Stimulated activated CD8-positive, alpha-beta memory T cell treated with anti-CD3 and anti-CD28 coated beads, Interleukin-12 subunit alpha, Interleukin-12 subunit beta, amount 100 ng/mL, for 24 hours (primary cell): ENCODE measurements around the gene TRMU.

Experiments
- DNase-seq: peaks from one replicate; pipeline ENCODE4 v3.0.0-alpha.2; 2020; ENCODE audit errors: extremely low read depth

Gene TRMU

DNA sequence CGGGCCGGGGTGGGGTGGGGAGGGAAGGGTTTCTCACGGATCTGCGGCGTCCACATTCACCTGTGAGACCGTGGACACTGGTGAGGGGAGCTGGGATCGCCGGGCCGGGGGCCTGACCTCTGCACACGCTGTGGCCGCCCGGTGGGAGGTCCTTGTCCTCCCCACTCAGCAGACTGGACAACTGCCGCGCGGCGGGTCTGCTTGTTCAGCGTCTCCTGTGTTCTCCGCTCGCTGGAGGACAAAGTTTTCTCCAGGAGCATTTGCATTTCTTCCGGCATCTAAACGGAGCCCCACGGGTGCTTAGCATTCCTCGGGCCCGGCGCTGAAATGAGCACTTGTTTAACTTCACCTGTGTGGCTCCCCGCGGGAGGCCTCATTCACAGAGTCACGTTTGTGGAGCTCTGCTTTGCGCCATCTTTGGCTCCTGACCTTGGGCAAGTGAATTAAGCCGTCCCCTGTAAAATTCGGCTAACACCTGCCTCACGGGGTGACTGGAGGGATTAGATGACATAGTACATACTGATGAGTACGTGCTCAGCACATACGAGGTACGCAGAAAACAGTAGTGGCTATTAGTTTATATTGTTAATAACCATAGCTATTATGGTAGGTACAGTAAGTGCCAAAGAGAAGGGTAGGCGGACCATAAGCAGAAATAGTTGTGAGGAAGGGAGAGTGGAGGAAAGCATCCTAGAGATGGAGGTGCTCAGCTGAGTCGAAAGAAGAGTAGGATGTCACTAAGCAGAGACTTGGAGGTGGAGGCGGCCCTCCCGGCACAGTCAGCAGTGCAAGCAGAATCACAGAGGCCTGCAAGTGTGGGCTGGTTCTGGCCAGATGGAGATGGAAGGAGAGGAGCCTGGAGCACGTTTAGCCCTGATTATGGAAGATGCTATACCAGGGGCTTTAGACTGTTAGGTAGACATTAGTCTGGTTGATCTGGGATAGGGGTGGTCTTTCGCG is 885 bp downstream of the TRMU start:
- DNase-seq: no peak

DNA sequence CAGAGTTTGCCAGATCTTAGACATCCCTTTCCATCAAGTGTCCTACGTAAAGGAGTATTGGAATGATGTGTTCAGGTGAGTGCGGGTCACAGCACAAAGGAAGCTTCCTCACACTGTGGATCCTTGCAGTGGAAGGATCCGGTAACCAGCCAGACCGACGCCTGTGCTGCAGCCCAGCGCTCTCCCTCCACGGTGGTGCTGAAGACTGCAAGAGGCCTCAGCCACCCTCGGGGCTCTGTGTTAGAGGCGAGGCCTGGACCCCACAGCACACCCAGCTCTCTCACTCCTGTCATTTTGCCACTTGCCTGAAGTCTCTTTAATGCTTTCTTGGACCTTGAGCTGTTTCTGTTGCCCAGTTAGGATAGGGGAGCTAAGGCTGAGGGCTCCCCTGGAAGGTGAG is 2.4 kb downstream of the TRMU start:
- no peak for DNase-seq

DNA sequence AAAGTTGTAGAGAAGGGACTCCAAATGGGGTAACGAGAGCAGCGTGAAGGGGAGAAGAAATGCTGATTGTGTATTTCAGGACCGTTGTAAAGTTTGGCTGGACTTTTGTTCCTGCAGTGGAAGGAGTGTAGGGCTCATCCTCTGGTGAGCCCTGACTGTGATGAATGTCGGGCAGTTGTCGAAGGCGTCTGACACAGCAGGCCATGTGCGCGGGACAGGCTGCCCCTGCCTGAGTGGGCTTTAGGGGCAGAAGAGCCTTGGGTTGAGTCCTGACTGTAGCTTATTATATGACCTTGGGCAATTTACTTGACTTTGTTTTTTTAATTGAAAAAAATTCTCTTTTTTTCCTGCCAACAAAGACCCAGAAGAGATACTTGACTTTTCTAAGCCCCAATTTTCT is 3.1 kb downstream of the TRMU start:
- no peak for DNase-seq

DNA sequence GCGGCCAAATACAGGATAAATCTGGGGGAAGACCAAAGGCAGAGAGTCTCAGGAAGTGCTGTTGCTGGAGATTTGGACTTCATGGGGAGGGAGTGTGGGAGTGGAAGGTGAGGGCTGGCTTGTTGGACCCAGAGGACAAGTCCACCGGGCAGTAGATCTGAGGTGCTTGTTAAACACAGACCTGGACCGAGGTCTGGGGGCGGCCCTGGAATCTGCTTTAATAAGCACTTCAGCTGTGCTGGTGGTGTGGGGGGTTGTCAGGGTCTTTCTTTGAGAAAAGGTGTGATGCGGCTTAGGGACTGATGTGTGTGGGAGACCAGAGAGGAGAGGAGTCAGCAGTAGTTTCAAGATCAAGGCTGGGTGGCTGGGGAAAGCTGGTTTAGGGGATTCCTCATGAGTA is 4.4 kb downstream of the TRMU start:
- DNase-seq: no peak

DNA sequence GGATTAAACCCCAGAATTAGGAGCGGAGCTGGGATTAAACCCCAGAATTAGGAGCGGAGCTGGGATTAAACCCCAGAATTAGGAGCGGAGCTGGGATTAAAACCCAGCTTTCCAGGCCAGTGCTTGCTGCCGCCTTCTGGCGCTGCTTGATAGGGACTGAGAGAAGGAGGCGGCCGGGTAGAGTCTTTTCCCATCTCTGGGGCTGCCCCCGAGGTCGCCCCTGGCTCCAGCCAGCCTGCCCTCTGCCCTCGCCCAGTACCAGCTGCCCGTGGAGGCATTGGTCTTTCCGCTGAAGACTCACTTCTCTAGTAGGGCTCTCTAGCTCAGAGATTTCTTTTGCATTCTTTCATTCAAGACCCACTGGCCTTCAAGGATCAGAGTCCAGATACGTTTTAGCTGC is 5.2 kb downstream of the TRMU start:
- no peak for DNase-seq

DNA sequence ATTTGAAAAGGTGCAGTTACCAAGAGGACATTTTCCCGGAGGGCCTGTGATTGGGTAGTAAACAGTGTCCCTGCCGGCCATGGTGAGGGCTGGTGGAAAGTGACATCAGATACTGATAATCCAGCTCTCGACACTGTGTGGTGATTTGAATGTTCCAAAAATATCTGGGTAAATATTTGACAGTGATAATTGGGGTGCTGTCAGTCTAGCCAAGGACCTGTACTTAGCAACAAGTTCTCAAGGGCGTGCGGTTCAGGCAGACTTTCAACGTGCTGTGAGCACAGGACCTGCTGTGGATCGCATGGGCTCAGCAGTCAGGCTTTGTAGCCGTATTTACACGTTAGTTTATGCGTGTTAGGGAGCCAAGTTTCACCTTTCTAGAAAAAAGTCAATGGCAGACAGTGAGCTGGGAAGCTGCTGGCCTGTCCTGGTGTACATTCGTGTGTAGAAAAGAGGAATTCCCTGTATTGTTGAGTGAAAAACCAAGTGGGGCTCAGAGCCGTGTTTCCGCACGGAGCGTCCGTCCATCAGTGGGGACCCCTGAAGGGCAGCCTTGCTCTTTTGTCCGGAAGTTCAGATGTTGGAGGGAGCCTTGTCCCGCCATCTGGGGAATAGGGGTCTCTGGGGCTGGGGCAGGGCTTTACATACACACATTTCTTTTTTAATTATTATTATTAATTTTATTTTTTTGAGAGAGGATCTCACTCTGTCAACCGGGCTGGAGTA is 11.3 kb downstream of the TRMU start:
- no peak for DNase-seq

DNA sequence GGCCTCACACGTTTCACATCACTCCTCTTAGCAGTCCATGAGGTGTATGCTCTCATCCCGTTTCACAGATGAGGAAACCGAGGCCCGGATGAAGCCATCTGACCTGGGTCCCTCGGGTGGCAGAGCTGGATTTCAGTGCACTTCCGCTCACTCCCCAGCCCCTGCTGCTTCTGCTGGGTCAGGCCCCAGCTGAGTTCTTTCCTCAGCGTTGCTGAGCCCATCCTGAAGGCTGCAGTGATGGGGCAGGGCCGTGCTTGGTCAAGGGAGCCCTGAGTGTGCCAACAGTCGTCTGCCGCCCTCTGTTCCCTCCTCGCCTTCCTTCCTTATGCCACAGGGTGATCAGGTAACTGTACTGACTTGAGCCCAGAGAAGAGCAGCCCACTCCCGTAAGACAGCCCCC is 12.1 kb downstream of the TRMU start:
- DNase-seq: no peak

DNA sequence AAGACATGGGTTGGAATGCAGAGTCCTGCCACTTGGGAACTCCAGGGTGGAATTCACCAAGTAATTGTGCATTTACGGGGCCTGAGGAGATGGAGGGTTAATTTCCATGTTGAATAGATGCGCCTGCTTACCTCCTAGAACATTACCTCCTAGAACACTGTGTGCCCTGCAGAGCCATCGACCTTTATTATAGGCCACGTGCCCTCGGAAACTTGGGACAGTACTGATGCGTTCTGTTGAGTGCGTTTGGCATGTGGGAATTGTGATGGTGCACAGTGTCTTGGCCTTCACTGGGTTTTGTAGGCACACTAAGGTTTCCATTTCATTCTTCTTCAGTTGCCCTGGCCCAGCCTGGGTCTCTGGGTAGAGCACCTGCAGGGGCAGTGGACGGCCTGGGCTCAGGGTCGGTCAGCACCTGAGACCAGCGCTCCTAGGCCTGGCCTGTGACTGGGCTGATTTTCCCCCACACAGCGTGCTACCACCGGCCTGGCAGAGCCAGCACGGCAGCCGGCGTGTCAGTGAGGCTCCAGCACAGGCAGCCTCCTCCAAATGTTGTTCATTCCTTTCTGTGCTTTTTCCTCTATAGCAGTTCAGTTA is 12.7 kb downstream of the TRMU start:
- no peak for DNase-seq

DNA sequence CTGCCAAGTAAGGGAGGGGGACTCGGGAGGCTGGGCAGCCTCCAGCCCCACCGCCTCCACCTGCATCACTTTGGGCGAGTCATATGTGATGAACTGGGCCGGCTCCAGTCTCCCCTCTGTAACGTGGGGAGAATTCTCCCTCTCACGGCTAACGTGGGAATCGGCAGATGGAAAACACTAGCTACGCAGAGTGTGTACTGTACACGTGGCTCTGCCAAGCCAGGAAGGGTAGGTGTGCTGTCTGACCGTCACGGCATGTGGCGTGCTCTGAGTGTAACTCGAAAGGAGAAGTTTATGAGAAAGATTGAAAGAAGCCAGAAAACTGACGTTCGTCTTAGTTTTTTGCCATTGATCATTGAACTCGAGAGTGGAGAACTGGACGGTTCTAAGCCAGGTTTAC is 13.7 kb downstream of the TRMU start:
- DNase-seq: no peak

DNA sequence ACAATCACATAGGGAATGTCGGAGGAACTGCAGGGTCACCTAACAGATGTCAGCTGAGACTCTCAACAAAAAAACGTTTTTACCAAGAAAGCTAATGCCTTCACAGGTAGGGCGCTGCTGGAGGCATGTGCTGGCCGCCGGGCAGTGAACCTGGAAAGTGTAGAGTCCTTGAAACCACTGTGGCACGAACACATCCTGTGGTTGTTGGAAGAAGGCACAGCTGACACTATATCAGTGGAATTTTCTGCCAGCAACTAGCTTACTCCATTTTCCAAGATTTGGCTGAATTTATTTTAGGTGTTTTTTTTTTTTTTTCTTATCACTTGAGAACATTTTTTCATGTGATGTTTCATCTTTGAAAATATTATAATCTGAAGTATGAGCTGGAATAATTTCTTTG is 14.2 kb downstream of the TRMU start:
- no peak for DNase-seq

DNA sequence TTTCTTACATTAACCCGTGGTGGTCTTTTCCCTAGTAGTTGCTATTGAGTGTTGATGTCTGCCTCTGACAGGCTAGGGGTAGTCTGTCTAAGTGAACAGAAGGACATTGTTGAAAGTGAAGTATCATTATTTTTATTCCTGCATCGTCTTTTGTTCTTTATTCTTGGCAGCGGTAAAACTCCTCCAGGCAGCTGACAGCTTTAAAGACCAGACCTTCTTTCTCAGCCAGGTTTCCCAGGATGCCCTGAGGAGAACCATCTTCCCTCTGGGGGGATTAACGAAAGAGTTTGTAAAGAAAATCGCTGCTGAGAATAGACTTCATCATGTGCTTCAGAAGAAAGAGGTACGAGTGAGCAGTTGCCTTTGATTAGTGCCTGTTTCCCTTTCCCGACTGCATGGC is 14.6 kb downstream of the TRMU start:
- DNase-seq: no peak

DNA sequence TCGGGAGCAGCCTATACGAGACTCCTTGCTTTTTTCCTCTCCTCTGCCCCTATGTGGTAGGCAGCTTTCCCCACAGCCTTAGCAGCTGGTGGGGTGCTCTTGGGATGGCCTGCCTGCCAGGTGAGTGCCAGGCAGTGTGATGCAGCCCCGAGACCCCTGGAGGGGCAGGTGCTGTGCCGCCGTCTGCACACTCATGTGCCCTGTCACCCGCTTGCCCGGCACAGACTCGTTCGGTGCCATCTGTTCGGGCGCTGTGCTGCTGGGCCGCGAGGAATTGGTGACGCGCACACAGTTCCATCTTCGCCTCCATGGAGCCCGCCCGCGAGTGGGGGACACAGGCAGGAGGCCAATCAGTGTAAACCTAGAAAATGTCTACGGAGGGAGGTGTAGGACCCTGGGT is 15.1 kb downstream of the TRMU start:
- DNase-seq: no peak

DNA sequence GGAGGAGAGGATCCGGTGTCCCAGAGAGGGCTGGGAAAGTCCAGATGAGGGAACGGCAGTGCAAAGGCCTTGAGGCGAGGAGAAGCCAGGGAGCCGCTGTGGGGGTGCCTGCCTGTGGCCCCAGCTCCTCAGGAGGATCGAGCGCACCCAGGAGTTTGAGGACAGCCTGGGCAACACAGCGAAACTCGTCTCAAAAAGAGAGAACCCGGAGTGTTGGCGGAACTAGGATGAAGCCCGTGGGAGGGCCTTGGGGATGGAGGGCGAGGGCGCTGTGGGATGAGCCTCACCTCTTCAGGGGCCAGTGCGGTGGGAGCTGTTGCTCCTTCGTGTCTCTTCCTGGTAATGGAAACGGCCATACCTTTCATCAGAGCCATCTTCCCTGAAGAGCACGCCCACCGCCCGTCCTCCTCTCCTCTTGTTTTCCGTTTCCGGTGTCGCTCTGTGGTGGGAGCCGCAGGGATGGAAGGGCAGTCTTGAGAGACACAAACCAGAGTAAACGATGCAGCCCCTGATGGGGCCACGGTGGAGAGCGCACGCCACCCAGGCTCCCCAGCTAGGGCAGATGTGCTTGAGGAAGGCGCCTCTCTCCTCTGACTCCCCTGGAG is 15.7 kb downstream of the TRMU start:
- DNase-seq: no peak

DNA sequence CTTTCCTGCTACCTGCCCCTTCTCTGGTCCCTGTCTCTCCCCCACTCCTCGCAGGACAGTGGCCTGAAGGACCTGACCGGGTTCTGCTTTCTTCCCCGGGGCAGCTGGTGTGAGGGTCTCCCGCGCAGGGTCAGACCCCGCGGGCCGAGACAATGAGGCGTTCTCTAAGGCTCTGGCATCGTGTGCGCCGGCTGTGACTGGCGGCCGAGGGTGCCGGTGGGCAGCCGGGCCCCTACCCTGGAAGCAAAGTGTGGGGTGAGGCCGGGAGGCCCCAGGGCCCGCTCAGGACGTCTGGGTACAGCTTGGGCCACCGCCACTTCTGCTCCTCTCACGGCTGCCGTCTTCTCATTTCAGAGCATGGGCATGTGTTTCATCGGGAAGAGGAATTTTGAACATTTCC is 16.3 kb downstream of the TRMU start:
- DNase-seq: no peak

DNA sequence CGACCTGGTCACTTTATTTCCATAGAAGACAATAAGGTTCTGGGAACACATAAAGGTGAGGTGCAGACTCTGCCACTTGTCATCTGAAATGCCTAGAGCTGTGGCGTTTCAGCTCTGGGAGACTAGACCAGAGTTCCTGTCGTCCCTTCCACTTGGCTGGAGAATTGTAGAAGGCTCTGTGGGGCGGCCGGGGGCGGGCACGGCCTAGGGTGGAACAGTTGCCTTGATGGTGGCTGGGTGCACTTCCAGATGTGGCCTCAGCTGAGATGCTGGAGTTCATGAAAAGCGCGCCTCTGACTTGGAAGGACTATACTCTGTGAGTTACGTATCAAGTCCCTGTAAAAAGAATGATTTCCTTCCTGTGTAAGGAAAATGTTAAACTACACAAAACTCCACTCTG is 16.8 kb downstream of the TRMU start:
- no peak for DNase-seq

DNA sequence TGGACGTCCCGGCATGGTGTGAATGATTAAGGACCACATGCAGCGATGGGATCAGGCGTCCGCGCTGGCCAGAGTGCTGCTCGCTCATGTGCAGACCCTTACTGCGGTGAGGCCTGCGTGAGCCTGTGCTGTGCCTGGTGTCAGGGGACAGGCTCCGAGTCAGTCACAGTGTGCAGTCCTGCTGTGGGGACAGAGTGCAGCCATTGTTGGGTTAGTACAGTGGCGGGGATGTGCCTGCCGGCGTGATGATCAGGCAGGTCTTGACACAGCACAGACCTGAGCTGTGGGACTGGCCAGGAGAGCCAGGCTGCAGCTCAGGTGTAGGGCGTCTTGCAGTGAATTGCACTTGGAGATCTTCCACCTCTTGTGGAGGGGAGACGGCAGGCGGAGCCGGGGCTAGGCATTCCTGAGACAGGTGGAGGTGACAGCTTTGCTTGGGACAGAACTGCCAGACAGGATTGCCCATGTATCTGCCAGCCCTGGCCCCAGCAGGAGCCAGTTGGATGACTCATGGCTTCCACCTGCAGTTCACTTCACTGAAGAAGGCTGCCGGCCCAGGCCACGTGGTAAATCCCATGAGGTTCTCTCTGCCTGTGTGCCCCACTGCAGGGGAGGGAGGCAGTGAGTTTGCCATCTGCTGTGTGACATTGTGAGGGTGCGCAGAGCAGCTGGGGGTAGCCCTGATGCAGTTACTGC is 17.3 kb downstream of the TRMU start:
- DNase-seq: no peak

DNA sequence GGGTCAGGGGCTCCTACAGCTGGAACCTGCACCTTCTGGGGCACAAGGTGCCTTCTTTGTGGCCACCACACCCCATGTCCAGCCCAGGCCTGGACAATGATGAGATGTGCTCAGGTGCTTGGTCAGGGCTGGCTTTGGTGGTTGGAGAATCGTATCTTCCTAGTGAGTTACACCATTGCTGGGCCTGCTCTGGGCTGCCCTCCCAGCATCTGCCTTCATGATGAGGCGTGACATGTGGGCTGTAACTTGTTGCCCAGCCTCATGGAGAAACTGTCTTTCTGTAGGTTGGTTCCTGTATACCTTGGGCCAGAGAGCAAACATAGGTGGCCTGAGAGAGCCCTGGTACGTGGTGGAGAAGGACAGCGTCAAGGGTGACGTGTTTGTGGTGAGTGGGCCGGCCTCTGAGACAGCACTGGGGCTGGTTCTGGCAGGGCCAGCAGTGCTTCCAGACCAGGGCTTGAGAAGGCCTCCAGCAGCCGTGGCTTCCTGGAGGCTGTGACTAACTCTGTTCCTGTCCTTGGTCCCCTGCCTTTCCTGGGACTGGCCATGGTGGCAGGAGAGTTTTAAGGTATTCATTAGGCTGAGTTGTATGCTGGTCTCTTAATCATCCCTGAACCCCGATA is 18.1 kb downstream of the TRMU start:
- DNase-seq: no peak

DNA sequence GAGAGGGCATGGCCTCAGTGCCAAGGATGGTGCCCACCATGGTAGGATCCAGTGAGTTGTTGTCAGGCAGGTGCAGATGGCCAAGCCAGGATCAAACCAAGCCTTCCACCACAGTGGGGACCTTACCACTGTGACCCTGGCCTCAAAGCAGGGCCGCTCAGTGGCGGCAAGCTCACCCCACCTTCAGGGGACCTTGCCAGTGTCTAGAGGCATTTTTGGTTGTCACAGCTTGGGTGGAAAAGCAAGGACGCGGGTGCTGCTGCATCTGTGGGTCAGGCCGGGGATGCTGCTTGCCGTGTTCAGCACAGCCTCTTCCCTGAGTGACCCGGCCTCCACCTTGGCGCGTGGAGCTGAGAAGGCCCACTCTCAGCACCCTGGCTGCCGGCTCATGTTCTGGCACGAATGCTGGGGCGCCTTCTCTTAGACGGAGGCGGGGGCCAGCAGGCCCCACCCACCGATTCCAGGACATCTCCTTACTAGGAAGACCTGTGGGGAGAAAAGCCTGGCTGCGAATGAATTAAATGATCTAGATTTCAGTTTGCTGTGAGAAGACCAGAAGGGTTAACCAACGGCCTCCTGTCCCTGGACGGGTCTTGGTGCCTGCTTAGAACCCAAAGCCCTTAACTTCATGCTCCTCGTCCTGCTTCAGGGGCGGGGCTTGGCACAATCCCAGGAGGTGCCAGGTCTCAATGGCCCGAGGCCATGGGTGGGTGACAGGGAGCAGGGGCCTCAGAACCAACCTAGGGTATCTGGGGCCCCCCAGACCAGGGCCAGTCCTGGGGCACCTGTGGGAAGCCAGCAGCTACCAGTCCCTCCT is 18.9 kb downstream of the TRMU start:
- DNase-seq: no peak

DNA sequence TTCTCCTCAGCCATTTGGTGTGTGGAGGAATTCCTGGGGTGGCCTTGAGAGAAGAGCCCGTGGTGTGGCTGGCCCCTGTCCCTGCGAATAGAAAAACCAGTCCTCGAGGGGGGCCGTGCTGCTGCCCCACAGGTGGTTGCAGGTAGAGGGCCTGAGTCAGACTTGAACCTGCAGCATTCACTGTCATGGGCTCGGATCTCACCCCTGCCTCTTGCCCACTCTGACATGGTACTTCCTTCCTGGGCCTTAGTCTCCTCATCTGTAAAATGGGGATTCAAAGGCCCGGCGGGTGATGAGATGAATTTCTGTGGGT is 19.4 kb downstream of the TRMU start:
- no peak for DNase-seq

DNA sequence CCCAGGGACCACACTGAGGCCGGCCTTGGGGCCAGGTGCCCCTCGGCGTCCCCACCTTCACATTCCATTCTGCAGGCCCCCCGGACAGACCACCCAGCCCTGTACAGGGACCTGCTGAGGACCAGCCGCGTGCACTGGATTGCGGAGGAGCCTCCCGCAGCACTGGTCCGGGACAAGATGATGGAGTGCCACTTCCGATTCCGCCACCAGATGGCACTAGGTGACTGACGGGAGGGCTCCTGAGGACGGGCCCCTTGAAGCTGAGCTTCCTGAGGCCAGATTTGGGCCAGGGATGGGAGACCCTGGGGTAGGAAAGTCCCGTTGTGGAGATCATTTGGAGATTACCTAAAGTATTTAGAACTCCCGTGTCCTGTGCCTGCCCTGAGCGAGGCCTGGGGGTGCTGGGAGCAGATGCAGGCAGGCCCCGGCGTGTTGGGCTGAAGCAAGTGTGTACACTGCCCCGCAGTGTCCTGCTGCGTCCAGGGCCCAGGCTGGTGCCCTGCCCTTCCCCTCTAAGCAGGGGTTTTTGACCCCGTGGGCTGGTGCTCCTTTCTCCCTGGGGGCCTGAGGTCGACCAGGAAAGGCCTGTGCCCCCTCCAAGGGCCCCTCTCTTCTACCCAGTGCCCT is 20.0 kb downstream of the TRMU start:
- DNase-seq: no peak
